Loucy (cell line): Measurements from ENCODE around the gene FAIM2.

ENCODE experiments used
- H2AFZ ChIP-seq: fragments of 200-600 bp; sonication (generic); 2 replicates; pipeline ENCODE4 v1.6.0; 2016; ENCODE audit warnings: antibody characterized with exemption, mild to moderate bottlenecking, low read length, moderate library complexity
- H3F3A ChIP-seq: fragments of 200-600 bp; 2 replicates; pipeline ENCODE4 v1.6.0; 2016; ENCODE audit warnings: antibody characterized with exemption, low read depth, mild to moderate bottlenecking
- H3K27me3 ChIP-seq: fragments of 200-600 bp; sonication (generic); 2 replicates; pipeline ENCODE4 v1.6.1; 2014; ENCODE audit warnings: low read length, mild to moderate bottlenecking; ENCODE audit not compliant: insufficient read depth, poor library complexity, severe bottlenecking
- H3K36me3 ChIP-seq: fragments of 200-600 bp; sonication (generic); 2 replicates; pipeline ENCODE4 v1.6.1; 2016; ENCODE audit warnings: low read length; ENCODE audit not compliant: insufficient read depth
- H3K4me1 ChIP-seq: fragments of 200-600 bp; sonication (generic); 2 replicates; pipeline ENCODE4 v1.5.1; 2014; ENCODE audit warnings: low read length, mild to moderate bottlenecking; ENCODE audit not compliant: insufficient read depth, poor library complexity, severe bottlenecking
- H3K4me2 ChIP-seq: fragments of 200-600 bp; sonication (generic); 2 replicates; pipeline ENCODE4 v1.6.0; 2014; ENCODE audit warnings: antibody characterized with exemption, low read length, low read depth, mild to moderate bottlenecking; ENCODE audit not compliant: poor library complexity, severe bottlenecking
- H3K4me3 ChIP-seq: fragments of 200-600 bp; sonication (generic); 2 replicates; pipeline ENCODE4 v1.5.1; 2014; ENCODE audit warnings: low read length, mild to moderate bottlenecking, mixed read lengths; ENCODE audit not compliant: poor library complexity, severe bottlenecking
- H3K79me2 ChIP-seq: fragments of 200-600 bp; sonication (generic); 2 replicates; pipeline ENCODE4 v1.6.1; 2014; ENCODE audit warnings: low read length; ENCODE audit not compliant: insufficient read depth
- H3K9ac ChIP-seq: fragments of 200-600 bp; sonication (generic); 2 replicates; pipeline ENCODE4 v1.6.0; 2014; ENCODE audit warnings: mild to moderate bottlenecking, low read depth, low read length, moderate library complexity; ENCODE audit not compliant: poor library complexity, severe bottlenecking
- H3K9me2 ChIP-seq: fragments of 200-600 bp; sonication (generic); replicated peaks from 2 replicates; pipeline ENCODE4 v1.6.1; 2016; ENCODE audit warnings: low read depth, low read length, mixed read lengths
- H3K9me3 ChIP-seq: fragments of 200-600 bp; sonication (generic); 2 replicates; pipeline ENCODE4 v1.6.1; 2014; ENCODE audit warnings: mild to moderate bottlenecking, antibody characterized with exemption, low read length, low read depth; ENCODE audit not compliant: insufficient read depth
- H4K20me1 ChIP-seq: fragments of 200-600 bp; sonication (generic); 2 replicates; pipeline ENCODE4 v1.6.0; 2014; ENCODE audit warnings: antibody characterized with exemption, low read length, mild to moderate bottlenecking; ENCODE audit not compliant: insufficient read depth, poor library complexity, severe bottlenecking
- CTCF ChIP-seq: fragments of 200-600 bp; sonication (generic); conservative IDR thresholded peaks from 2 replicates; pipeline ENCODE4 v1.5.1; 2014; ENCODE audit warnings: mild to moderate bottlenecking, antibody characterized with exemption, low read length
- EZH2phosphoT487 ChIP-seq: fragments of 200-600 bp; IDR thresholded peaks from 2 replicates; pipeline ENCODE4 v1.6.1; 2018; ENCODE audit warnings: antibody characterized with exemption, mild to moderate bottlenecking, moderate library complexity, borderline replicate concordance

FAIM2 gene

GRCh38 chr12:49885118-49885517, 18.6 kb downstream of the FAIM2 start:
- Histone ChIP-seq H3K27me3 (no peaks in the 10 kb centered on the region), H3K36me3 (no peaks in the 10 kb centered on the region), H3F3A (no peaks in the 10 kb centered on the region), H3K4me2 (no peak overlapping the region), H2AFZ (no peak overlapping the region; the same call in 1 of the 2 replicates), H3K4me3 (no peak overlapping the region), H3K9me2 (no peaks in the 10 kb centered on the region), H3K4me1 (no peaks in the 10 kb centered on the region), H3K9me3 (no peaks in the 10 kb centered on the region), H4K20me1 (no peaks in the 10 kb centered on the region), H3K79me2 (no peaks in the 10 kb centered on the region), H3K9ac (no peak overlapping the region)
- TF ChIP-seq EZH2phosphoT487 (no peak), CTCF (no peak)

GRCh38 chr12:49882851-49883464, 20.7 kb downstream of the FAIM2 start:
- no peaks in the 10 kb centered on the region for H4K20me1 ChIP-seq
- no peak for TF ChIP-seq EZH2phosphoT487
- no peak for TF ChIP-seq CTCF
- H3K9me3 ChIP-seq, result no peaks in the 10 kb centered on the region
- no peaks in the 10 kb centered on the region for H3K9me2 ChIP-seq
- H3K4me2 ChIP-seq, result no peak overlapping the region
- no peaks in the 10 kb centered on the region for H3K27me3 ChIP-seq
- H3K79me2 ChIP-seq, result no peaks in the 10 kb centered on the region
- peaks cover 4% of the 10 kb centered on the region; the same call in 1 of the 2 replicates for H3F3A ChIP-seq
- no peaks in the 10 kb centered on the region for H3K4me1 ChIP-seq
- no peak overlapping the region for H3K9ac ChIP-seq
- no peaks in the 10 kb centered on the region for H3K36me3 ChIP-seq
- H2AFZ ChIP-seq, result no peak overlapping the region
- H3K4me3 ChIP-seq, result no peak overlapping the region

- TF ChIP-seq EZH2phosphoT487 (no peak), CTCF (no peak)
- H4K20me1 ChIP-seq, result no peaks in the 10 kb centered on the region
- H3K9me3 ChIP-seq, result no peaks in the 10 kb centered on the region
- H3K4me1 ChIP-seq, result no peaks in the 10 kb centered on the region
- no peaks in the 10 kb centered on the region for H3K9me2 ChIP-seq
- H3K4me2 ChIP-seq, result no peak overlapping the region
- H3K79me2 ChIP-seq, result no peaks in the 10 kb centered on the region
- H3F3A ChIP-seq, result peaks cover 4% of the 10 kb centered on the region; the same call in 1 of the 2 replicates
- no peaks in the 10 kb centered on the region for H3K27me3 ChIP-seq
- no peak overlapping the region for H3K4me3 ChIP-seq
- no peak overlapping the region for H2AFZ ChIP-seq
- H3K9ac ChIP-seq, result no peak overlapping the region
- no peaks in the 10 kb centered on the region for H3K36me3 ChIP-seq
Observed at GRCh38 chr12:49882248-49882850, 21.4 kb downstream of the FAIM2 start.
